HG02981 (cell line): Measurements from ENCODE around the gene LFNG.

Experiments
- ATAC-seq: cut with Tn5 transposase; IDR thresholded peaks from one replicate; pipeline ENCODE4 v1.9.1; 2021; ENCODE audit warnings: mild to moderate bottlenecking, moderate library complexity; ENCODE audit not compliant: unreplicated experiment

Gene LFNG

GRCh38 chr7:2519119-2519930 is at the start of gene LFNG:
TSS of gene LFNG (plus strand) at chr7:2519774. CDS start at chr7:2519862, 88 bp downstream.
- ATAC-seq: peak; percentile 75

- no peak for ATAC-seq
These were observed 49.2 kb upstream of the LFNG start for GRCh38 chr7:2470204-2471021.

GRCh38 chr7:2471022-2471329 is 48.6 kb upstream of the LFNG start:
- no peak for ATAC-seq

- ATAC-seq: no peak
These were observed 48.2 kb upstream of the LFNG start for GRCh38 chr7:2471396-2471795.

GRCh38 chr7:2472739-2473138 is 46.8 kb upstream of the LFNG start:
- no peak for ATAC-seq

- no peak for ATAC-seq
These were observed 45.9 kb upstream of the LFNG start for GRCh38 chr7:2473496-2474180.

- ATAC-seq: no peak
These were observed 45.4 kb upstream of the LFNG start for GRCh38 chr7:2474224-2474623.

GRCh38 chr7:2474813-2475677 is 44.5 kb upstream of the LFNG start:
- no peak for ATAC-seq

GRCh38 chr7:2475678-2476015 is 43.9 kb upstream of the LFNG start:
- no peak for ATAC-seq

- no peak for ATAC-seq
These were observed 43.3 kb upstream of the LFNG start, which contains the start of gene GRIFIN for GRCh38 chr7:2476298-2476697. TSS of gene GRIFIN (minus strand) at chr7:2476398. CDS start at chr7:2476383, 15 bp downstream.

GRCh38 chr7:2476776-2477446 is 42.7 kb upstream of the LFNG start:
- no peak for ATAC-seq

GRCh38 chr7:2477447-2478398 is 41.9 kb upstream of the LFNG start:
- no peak for ATAC-seq

- no peak for ATAC-seq
These were observed 41.2 kb upstream of the LFNG start for GRCh38 chr7:2478399-2478785.

- ATAC-seq: no peak
These were observed 40.8 kb upstream of the LFNG start for GRCh38 chr7:2478800-2479199.

- no peak for ATAC-seq
These were observed 40.1 kb upstream of the LFNG start for GRCh38 chr7:2479276-2480069.

GRCh38 chr7:2480070-2480408 is 39.5 kb upstream of the LFNG start:
- ATAC-seq: no peak

GRCh38 chr7:2481195-2481594 is 38.4 kb upstream of the LFNG start:
- ATAC-seq: no peak

GRCh38 chr7:2482725-2483451 is 36.7 kb upstream of the LFNG start:
- no peak for ATAC-seq
